CD4-positive, alpha-beta T cell treated with Interleukin-15 for 1 hour (primary cell): ENCODE results near the gene GDI2.
"Not testable (repeated sequence)": the region's sequence is repeated elsewhere in the genome, so short reads cannot be mapped to it uniquely, and the experiment has no call there.

Experiments used
- DNase-seq: peaks from one replicate; pipeline ENCODE4 v3.0.0-alpha.2; 2020

The GDI2 gene

DNA sequence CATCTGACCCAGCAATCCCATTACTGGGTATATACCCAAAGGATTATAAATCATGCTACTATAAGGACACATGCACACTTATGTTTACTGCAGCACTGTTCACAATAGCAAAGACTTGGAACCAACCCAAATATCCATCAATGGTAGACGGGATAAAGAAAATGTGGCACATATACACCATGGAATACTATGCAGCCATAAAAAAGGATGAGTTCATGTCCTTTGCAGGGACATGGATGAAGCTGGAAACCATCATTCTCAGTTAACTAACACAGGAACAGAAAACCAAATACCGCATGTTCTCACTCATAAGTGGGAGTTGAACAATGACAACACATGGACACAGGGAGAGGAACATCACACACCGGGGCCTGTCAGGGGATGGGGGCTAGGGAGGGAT, 35.5 kb downstream of the GDI2 start:
- DNase-seq = not testable (repeated sequence)

DNA sequence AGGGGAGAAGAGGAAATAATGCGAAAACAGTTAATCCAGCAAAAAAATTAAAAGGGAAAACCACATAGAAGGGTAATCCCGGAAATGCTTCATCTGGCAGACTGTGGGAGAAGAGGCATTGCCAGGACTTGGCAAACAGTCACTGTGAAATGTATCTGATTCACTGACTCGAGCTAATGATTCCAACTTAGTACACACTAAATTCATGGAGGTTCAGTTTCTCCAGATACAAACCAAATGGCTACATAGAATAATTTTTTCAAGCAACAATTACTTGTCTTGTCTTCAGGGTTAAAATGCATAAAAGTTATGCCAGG, 36.4 kb downstream of the GDI2 start:
- DNase-seq = no peak

DNA sequence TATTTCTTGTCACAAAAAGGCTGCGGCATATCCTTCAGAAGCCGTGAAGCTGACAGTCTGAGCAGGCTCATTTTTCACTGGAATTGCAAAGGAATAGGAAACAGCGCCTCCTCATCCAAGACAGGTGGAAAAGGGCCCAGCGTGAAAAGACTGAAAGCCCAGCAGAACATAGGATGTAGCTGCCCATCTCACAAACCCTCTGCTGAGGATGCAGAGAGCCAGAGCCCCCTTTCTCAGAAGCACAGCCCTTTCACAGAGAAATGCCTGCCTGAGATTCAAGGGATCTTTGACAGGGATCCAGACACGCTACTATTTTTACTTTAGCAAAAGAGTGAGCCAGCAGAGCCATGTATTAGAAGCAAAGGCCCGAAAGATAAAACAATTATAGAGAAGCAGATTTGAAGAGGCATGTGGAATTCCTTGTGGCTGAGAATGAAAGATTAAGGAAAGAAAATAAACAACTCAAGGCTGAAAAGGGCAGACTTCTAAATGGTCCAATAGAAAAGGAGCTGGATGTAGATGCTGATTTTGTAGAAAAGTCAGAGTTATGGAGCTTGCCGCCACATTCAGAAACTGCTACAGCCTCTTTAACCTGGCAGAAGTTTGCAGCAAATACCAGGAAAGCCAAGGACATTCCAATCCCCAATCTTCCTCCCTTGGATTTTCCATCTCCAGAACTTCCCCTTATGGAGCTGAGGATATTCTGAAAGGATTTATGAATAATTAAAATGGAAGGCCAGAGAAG, 36.9 kb downstream of the GDI2 start:
- DNase-seq = no peak

DNA sequence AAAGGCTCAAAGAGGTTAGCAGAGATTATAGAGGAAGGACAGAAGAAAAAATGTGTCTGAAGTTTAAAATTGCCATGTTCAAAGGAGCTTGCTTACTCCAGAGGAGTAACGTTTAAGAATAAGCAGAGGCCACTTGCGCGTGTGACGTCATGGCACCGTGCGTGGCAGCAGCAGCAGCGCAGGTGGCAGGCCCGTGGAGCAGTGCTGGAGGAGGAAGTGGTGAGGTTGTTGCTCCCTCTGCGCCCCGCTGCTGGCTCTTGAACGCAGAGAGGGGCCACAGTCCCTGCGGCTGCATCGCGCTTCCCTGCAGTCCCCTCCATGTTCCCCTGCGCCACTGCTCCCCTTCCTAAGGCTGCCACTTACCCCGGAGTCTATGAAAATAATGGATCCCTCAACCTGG, 37.5 kb downstream of the GDI2 start:
- DNase-seq = peak; percentile 84

DNA sequence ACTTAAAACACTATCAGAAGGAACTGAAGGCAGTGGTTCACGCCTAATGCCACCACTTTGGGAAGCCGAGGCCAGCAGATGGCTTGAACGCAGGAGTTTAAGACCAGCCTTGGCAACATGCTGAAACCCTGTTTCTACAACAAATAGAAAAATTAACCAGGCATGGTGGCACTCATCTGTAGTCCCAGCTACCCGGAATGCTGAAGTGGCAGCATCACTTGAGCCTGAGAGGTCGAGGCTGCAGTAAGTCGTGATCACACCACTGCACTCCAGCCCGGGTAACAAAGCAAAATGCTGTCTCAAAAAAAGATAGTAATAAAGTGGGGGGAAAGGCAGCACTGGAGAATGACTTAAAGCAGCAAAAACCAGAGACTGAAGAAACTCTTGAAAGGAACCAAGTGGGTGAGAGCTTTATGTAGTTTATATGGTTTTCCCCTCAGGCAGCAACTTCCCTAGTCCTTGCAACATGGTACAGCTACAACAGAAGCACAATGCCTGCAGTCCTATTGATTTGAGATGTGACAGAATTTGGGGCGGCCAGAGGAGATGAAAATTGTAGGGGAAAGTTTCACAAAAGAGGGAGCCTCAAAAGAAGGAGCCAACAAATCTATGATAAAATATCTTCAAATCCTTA, 38.1 kb downstream of the GDI2 start:
- no peak for DNase-seq

DNA sequence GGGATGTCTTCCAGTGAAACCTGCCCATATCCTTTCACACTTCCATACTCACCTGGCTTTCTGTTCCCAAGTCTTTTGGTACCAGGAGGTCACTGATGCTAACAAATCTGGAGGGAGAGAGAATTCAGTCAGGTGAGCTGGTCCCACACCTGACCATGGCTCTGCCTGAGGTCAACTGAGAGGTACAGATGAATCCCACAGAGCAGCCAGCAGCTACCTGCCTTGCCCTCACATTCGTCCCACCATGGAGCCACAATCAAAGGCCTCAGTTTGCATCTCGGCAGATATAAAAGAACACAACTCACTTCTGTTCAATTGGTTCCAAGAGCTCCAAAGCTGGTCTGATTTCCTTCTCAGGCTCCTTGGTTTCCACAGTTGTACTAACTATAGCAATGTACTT, 47.0 kb downstream of the GDI2 start:
- DNase-seq = no peak

DNA sequence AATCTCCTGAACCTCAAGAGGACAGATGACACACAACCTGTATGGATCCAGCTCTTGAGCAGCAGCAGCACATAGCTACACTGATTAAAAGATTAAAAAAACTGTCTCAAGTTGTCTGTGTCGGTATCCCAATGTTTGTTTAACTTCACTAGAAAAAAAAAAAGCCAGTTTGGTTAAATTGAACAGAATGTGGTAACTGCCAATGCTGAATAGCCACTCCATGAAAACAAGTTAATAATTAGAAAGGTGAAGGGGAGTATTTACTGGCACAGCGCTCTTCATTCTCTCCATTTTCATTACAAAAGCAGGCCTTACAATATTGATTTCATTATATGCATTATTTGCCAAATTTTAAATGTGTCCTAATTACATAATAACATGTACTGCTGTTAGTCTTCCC, 47.6 kb downstream of the GDI2 start:
- DNase-seq = no peak

DNA sequence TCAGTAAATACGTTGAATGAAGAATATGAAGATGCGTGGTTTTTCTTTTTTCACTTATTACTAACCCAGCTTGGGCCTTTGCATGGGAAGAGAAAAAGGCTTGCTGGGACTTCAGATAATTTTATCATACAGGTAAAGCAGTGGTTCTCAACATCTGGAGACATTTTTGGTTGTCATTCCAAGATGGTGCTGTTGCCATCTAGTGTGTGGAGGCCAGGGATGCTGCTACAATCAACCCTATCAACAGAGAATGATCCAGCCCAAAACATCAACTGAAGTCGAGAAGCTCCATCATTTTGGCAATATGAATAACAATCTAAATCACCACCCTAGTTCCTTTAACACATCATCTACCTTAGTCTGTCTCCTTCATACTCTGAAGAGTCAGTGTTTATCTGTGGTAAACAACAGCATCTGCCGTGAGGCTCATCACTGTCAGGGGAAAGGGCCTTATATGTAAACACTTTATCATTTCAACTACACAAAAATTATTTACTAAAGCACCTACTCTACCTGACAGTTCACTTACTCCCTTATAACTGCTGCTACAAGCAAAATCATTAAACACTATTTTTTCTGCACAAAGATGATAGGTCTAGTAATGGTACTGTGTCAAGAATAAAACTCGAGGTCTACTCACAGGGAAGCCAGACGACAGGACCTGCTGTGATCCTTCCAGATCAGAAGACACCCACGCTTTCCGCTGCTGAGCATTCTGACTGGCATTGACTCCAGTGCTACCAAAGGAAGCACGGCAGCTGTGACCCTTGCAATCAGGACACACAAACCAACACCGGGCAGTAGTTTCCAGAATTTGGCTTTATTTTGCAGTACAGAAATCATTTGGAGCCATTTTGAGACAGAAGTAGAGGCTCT, 48.6 kb downstream of the GDI2 start:
- no peak for DNase-seq

DNA sequence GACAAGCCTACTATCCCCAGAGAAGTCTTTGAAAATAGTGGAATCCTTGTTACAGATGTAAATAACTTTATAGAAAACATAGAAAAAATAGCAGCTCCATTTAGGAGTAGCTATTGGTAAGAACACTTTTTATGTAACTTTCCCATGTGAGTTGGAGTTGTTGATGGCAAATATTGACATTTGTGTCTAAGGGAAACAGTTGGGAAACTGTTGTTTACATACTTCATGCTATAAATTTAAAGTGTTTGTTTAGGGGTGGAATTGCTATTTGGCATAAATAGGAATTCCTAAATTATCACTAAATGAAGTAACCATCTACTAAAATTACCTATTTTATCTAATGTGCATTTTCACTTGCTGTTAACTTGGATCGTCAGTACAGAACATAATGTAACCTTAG, 50.7 kb downstream of the GDI2 start:
- no peak for DNase-seq

DNA sequence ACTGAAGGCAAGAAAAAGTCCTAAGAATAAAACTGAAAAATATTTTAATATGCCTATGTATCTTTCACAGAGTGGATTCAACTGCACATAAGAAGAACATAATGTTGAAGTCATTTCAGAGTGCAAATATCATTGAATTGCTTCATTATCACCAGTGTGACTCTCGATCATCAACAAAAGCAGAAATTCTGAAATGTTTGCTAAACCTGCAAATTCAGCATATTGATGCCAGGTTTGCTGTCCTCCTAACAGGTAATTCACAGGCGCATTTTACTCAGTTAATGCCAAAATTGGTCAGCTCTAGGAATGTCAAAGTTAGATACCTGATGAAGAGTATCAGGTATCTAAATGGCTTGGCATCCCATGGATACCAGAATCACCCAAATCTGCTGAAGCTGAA, 52.0 kb downstream of the GDI2 start:
- no peak for DNase-seq

DNA sequence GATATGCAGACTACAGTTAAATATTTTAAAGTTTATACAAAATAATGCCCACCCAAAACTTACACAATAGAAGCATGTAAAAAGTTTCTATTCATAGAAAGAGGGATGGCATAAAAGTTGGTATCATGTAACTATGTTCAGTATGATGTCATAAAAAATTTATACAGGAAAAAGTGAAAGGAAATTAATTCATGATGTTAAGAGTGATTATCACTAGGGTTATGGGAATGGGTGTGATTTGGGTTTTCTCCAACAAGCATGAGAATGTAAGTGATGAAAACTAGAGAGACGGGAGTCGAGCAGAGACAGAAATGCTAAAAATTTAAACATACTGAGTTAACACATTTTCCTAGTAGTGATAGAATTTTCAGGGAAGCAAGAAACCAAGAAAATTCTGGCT, 52.7 kb downstream of the GDI2 start:
- no peak for DNase-seq

DNA sequence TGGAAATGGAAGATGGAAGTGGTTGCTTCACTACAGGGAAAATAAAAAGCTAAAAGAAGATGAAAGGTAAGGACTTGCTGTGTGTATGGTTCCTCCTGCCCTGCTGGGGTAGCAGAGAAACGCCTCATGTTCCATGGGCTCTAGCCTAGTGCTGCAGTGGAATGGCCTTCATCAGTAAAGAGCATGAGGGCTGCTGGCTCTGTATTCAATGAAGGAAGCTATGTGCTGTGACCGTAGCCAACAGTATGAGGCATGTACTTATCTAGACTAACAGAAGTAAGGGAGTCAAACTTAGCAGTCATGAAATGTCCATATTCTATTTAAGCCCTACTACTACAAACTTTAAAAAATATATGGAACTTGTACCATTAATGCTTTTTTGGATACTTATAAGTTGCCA, 54.3 kb downstream of the GDI2 start:
- no peak for DNase-seq

DNA sequence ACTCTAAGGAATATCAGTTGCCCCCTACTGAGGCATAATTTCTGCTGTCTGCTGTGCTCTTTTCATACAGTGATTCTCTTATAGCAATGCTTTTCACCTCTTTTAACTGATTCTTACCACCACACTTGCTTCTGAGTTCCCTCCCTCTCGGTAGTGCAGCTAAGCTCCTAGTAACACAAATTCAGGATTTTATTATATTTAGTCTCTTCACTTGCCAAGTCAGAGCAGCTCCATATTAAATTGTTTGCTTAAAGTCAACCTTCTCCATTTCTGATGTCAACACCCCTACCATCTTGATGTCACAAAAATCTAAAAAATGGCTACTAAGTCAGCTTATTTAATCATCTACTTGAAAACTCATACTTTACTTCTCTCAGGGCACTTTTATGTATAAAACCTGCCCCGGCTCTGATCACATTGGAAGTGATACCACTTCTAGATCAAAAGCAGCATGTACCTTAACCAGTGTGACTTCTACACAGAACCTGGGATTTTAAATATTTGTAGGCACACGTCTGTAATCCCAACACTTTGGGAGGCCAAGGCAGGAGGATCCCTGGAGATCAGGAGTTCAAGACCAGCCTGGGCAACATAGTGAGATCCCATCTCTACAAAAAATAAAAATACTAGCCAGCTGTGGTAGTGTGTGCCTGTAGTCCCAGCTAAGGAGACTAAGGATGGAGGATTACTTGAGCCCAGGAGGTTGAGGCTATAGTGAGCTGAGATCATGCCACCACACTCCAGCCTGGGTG, 55.3 kb downstream of the GDI2 start:
- no peak for DNase-seq

DNA sequence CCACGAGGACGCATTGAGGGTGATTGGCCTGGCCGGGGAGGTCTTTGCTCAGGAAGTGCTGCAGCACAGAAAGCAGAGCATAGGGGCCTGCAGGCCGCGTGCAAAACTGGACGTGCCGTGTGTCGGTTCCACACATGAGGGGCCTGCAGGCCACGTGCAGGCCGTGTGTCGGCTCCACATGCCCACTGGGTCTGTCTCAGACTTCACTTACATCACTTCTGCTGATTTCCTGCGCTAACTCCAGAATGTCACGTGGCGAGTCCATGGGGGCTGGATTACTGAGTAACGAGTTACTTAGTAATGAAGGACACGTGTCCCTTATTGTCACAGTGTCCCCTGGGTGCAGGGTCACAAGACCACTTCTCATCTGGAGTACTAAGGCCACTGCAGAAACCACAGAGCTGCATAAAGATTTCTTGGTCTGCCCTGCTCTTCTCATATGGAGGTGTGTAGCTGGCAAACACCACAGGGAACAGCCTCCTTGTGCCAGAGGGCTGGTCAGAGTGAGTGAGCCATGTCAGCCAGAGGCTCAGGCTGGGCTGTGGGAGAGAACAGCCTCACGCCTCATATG, 60.8 kb downstream of the GDI2 start:
- DNase-seq = no peak

DNA sequence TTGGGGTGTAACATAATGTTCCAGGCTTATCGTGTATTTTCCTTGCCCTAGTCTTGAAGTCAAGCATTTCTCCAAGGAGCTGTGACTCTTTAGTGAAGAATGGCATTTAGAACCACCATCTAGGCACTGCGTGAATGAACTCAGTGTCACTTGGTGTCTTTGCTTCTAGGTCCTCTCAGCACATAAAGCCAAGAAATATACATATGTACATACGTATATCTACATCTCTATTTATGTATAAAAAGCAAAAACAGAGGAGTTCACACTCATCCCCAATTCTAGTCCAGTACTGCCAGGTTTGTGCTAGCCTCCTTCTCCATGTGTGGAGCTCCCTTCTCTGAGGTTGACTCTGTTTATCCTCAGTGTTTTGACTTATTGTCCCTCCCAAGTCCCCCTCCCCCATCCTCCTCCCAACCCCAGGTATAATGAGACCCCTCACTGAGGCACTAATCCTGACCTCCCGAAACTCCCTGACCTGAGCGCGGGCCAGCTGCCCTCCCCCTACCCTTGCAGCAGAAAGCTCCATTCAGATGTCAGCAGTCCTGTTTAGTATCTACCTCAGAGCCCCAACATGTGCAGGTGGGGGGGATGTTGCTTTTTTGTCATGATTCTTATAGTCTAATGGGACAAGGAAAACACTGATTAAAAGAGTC, 61.5 kb downstream of the GDI2 start:
- DNase-seq = no peak

DNA sequence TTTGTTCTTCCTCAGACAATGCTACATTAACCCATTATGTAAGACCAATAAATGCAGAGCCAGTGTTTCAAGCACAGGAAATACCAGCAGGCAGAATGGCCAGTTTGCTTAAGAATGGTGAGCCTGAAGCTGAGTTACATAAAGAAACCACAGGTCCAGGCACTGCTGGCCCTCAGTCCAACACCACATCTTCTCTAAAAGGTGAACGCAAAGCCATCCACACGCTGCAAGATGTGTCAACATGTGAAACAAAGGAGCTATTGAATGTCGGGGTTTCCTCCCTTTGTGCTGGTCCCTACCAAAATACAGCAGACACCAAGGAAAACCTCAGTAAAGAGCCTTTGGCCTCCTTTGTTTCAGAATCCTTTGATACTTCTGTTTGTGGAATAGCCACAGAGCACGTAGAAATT, 64.8 kb downstream of the GDI2 start:
- no peak for DNase-seq

DNA sequence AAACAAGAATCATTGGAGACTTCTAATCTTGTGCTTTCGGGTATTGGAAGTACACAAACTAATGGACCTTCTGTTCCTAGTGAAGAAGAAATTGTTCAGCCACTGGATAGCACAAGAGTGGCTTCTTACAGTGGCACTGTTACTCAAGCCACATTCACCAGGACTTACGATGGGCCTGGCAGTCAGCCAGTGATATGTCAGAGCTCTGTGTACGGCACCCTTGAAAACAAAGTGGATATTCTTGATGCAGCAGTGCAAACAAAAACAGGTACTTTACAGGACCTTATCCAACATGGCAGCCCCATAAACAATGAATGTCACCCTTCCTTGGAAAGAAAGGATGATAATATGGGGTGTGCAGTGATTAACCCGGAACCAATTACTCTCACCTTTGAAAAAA, 67.0 kb downstream of the GDI2 start:
- no peak for DNase-seq

DNA sequence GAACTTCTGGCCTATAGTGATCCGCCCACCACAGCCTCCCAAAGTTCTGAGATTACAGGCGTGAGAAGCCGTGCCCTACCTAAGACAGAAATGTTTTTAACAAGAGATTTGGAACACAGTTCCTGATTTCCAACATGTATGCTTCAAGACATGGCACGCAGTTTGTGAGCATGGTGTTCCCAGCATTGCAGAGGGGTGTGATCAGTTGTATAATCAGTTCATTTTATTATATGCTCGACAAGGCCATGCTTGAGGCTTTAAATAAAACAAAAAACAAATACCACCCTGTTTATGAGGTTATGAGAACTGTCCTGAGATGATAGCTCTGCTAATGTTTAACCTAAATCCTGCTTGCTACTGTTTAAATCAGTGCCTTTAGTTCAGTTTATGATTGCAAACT, 68.4 kb downstream of the GDI2 start:
- no peak for DNase-seq

DNA sequence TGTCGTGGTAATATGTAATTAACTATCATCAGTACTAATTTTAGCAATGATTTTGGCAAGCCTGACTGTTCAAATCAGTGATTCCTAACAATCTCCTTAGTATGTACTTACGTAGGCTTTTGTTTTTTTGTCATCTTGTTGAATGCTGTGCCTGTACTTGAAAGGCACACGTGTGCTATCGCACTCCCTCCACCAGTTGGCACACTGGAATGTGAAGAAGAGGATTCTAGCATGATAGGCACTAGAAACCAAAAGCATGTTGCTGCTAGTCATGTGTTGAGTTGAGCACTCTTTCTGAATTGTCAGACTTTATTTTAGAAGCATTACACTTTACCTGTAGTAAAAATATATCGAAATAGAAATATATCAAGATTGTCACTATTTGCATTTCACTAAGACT, 69.5 kb downstream of the GDI2 start:
- DNase-seq = no peak

DNA sequence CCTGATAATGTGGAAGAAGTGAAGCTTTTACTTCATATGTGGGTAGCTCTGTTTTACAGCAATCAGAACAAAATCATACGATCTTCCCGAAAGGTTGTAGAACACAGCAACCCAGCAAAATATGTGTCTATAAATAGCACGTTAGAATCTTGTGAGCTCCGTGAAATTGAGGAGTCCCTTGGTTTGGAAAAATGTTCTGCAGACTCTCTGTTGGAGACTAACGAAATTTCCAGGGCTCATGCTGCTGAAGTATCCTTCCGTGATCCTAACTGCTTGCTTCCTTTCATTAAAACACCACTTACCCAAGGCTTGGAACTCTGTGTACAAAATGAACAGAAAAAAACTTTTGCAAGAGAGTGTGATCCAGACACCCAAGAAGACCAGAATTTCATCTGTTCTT, 71.1 kb downstream of the GDI2 start:
- no peak for DNase-seq

DNA sequence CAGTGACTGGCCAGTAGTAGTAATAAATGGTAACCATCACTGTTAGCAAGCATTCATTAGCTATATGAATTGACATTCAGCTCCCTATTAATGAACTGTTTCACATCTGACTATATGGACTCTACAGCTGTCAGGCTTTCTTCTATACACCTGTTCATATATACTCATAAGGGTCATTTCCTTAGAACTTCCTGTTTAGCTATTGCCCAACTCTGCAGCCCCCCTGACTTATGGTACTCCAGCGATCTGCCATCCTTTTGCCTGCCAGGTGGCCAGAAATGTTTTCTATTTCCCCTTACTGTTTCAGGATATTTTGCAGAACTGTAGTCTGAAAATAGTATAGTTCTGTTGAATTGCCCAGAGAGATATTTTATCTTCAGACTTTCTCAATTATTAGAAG, 72.0 kb downstream of the GDI2 start:
- DNase-seq = no peak

DNA sequence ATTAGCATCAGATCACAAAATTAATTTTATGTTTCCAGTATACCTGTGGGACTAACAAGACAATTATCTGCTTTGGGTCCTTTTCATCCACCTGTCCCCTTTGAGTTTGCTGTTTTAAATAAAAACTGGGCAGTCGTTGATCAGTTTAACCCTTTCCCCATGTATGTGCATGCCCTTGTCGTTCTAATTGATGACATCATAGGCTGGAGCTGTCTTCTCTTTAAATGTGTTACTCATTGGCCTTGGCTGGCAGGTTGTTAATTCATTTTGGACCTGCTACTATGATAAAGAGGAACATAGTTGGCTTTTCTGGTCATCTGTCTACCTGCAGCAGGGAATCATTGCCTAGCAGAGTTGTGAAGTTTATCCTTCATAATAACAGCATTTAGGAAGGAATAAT, 74.8 kb downstream of the GDI2 start:
- DNase-seq = no peak

DNA sequence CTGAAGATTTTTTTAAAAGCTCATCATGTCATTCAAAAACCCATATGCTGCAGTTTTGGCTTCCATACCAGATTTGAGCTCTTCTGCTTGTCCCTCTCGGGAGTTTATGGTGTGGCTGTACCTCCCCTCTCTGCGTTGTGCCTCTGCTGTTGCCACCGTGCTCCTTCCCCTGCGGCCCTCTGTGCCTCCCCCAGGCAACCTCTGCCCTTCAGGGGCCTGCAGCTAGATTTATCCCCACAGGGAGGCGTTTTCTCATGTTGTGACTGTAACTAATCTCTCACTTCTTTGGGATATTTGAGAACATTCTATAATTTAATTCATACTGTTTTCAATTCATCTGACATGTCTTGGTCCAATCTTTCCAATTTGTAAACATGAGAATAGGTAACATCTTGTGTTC, 75.9 kb downstream of the GDI2 start:
- no peak for DNase-seq
